T-cell (primary cell): Measurements from ENCODE around the gene JMJD1C. TPM values are rescaled to one million over a fixed set of nuclear protein-coding genes. Genes with fewer than 3 reads are reported as not detected.

Experiments used
- ATAC-seq, 4 experiments: fragments of 200-7000 bp in 3 of 4; fragments of 150-1000 bp in 1 of 4; cut with Tn5 transposase; replicated peaks in 1 of 4; 1 replicate in 3 of 4; 2 replicates in 1 of 4; pipeline ENCODE4 v1.10.0; 2021; ENCODE audit warnings: moderate library complexity in 3 of 4, mild to moderate bottlenecking in 2 of 4, moderate number of reproducible peaks in 1 of 4
- CTCF ChIA-PET, 2 donors: fragments of 300-600 bp; sonication (Branson Sonifier 250); formaldehyde crosslinking; loops; one replicate each; lab custom pipeline; 2022; ENCODE audit warnings: antibody characterized with exemption in 2 of 2; lab: Charles Lee
- POLR2A ChIA-PET, 2 donors: fragments of 300-600 bp; sonication (Branson Sonifier 250); formaldehyde crosslinking; loops; one replicate each; lab custom pipeline; 2022; ENCODE audit warnings: antibody characterized with exemption in 2 of 2; lab: Charles Lee
- DNase-seq, 35 experiments: peaks; one replicate each; pipeline versions ENCODE4 v3.0.0 to v3.0.0-alpha.2; 2013 to 2023
- H3K27ac ChIP-seq: one replicate; pipeline ENCODE4 v1.5.1; 2013; ENCODE audit warnings: low read length
- H3K27me3 ChIP-seq, 2 experiments: replicated peaks in 1 of 2; 1 replicate in 1 of 2; 2 replicates in 1 of 2; pipeline versions ENCODE4 v1.6.1 to v1.7.0; 2013; ENCODE audit warnings: low read length in 1 of 2, mixed read lengths in 1 of 2; ENCODE audit not compliant: control insufficient read depth in 2 of 2, insufficient read depth in 2 of 2; ENCODE audit errors: extremely low read depth in 1 of 2
- H3K36me3 ChIP-seq, 2 donors: 1 replicate in 1 of 2; 2 replicates in 1 of 2; pipeline versions ENCODE4 v1.6.1 to v1.7.0; 2013; ENCODE audit warnings: low read length in 1 of 2; ENCODE audit not compliant: control insufficient read depth in 2 of 2, insufficient read depth in 1 of 2; ENCODE audit errors: extremely low read depth in 1 of 2
- H3K4me1 ChIP-seq, 2 experiments: 1 replicate in 1 of 2; 2 replicates in 1 of 2; pipeline versions ENCODE4 v1.6.1 to v1.7.0; 2013; ENCODE audit warnings: low read length in 2 of 2, mixed read lengths in 1 of 2; ENCODE audit not compliant: insufficient read depth in 2 of 2, control insufficient read depth in 1 of 2; ENCODE audit errors: extremely low read depth in 1 of 2
- H3K4me3 ChIP-seq, 2 donors: 1 replicate in 1 of 2; 2 replicates in 1 of 2; pipeline versions ENCODE4 v1.5.1 to v1.7.0; 2013; ENCODE audit warnings: mild to moderate bottlenecking in 2 of 2, low read length in 1 of 2, moderate library complexity in 1 of 2; ENCODE audit not compliant: control insufficient read depth in 1 of 2; ENCODE audit errors: extremely low read depth in 1 of 2
- H3K9me3 ChIP-seq: 2 replicates; pipeline ENCODE4 v1.7.0; 2013
- H3K27ac Mint-ChIP-seq, 2 donors: one replicate each; pipeline ENCODE4 v1.8.0; 2020 to 2021; ENCODE audit warnings: mild to moderate bottlenecking in 2 of 2, mixed read lengths in 2 of 2
- H3K27me3 Mint-ChIP-seq, 2 donors: one replicate each; pipeline ENCODE4 v1.8.0; 2021 to 2022; ENCODE audit warnings: mixed read lengths in 2 of 2
- H3K36me3 Mint-ChIP-seq: one replicate; pipeline ENCODE4 v1.8.0; 2021; ENCODE audit warnings: mixed read lengths
- H3K4me1 Mint-ChIP-seq, 3 donors: one replicate each; pipeline ENCODE4 v1.8.0; 2020 to 2022; ENCODE audit warnings: mixed read lengths in 3 of 3, mild to moderate bottlenecking in 1 of 3
- H3K4me3 Mint-ChIP-seq, 3 donors: one replicate each; pipeline ENCODE4 v1.8.0; 2020 to 2022; ENCODE audit warnings: mild to moderate bottlenecking in 3 of 3, mixed read lengths in 3 of 3, moderate library complexity in 3 of 3
- H3K9me3 Mint-ChIP-seq, 3 donors: one replicate each; pipeline ENCODE4 v1.8.0; 2020 to 2022; ENCODE audit warnings: mixed read lengths in 3 of 3
- WGBS: methylation state at CpG from one replicate; pipeline ENCODE4 v1.1.5; 2013; ENCODE audit warnings: missing lambda C conversion rate; ENCODE audit not compliant: insufficient coverage; 5-methylcytosine and 5-hydroxymethylcytosine counted together
- total RNA-seq, 35 experiments: library from RNA in 6 of 35; stranded (reverse) in 6 of 35; fragments of 120-200 nt in 1 of 35; gene quantifications; one replicate each; pipeline versions ENCODE4 v1.2.1 to v1.2.4 and lab custom pipeline; 2013 to 2026

The JMJD1C gene
- total RNA-seq, 5 donors from 2014 or later (not counting 1 experiment from before 2014, with no cell fraction given) = 84.1 to 193 (median 92.6) TPM

GRCh38 chr10:63250032-63250431 lies 215.7 kb downstream of the JMJD1C start:
- no peaks in the 10 kb centered on the region for H3K27me3 Mint-ChIP-seq
- peaks cover 45% of the 10 kb centered on the region for H3K36me3 Mint-ChIP-seq
- H3K4me3 ChIP-seq = no peak overlapping the region
- CTCF ChIA-PET = no interaction called here
- peaks cover 0 to 10% (median 9%) of the 10 kb centered on the region in 3 donors for H3K9me3 Mint-ChIP-seq
- H3K36me3 ChIP-seq = peaks cover 0 to 7% of the 10 kb centered on the region in 2 donors
- H3K4me3 Mint-ChIP-seq = no peak overlapping the region
- DNase-seq (no peak), ATAC-seq (peak in 1 of 4 experiments; percentile 21)
- no CpG with 5 or more reads among the region's 2 CpGs for WGBS
- H3K27ac Mint-ChIP-seq = no peak overlapping the region
- H3K27ac ChIP-seq = no peak overlapping the region
- peaks cover 0 to 10% of the 10 kb centered on the region in 2 experiments for H3K4me1 ChIP-seq
- H3K9me3 ChIP-seq = no peaks in the 10 kb centered on the region
- H3K4me1 Mint-ChIP-seq = peaks cover 62 to 78% (median 64%) of the 10 kb centered on the region in 3 donors
- H3K27me3 ChIP-seq = no peaks in the 10 kb centered on the region
- POLR2A ChIA-PET = interaction anchor here in 1 of 2 donors (0.6 kb wide), 1 partner anchor 14 kb away, joined by 5 read pairs; no protein-coding TSS in a partner anchor

GRCh38 chr10:63247771-63248170 lies 218.0 kb downstream of the JMJD1C start:
- Histone ChIP-seq H3K4me1 (peaks cover 12 to 21% of the 10 kb centered on the region in 2 experiments), H3K27ac (no peak overlapping the region), H3K27me3 (no peaks in the 10 kb centered on the region), H3K9me3 (no peaks in the 10 kb centered on the region), H3K4me3 (no peak overlapping the region), H3K36me3 (peaks cover 3 to 7% of the 10 kb centered on the region in 2 donors)
- ATAC-seq (no peak), DNase-seq (no peak)
- H3K27me3 Mint-ChIP-seq = no peaks in the 10 kb centered on the region
- H3K27ac Mint-ChIP-seq = no peak overlapping the region
- ChIA-PET CTCF (interaction anchor here in 1 of 2 donors (0.7 kb wide), 1 partner anchor 472 kb away, joined by 5 read pairs; no protein-coding TSS in a partner anchor), POLR2A (interaction anchor here (0.7 to 1.1 kb wide), 3 partner anchors 21 to 37 kb away, joined by 3 to 7 read pairs (median 4); no protein-coding TSS in a partner anchor)
- peaks cover 0 to 10% (median 9%) of the 10 kb centered on the region in 3 donors for H3K9me3 Mint-ChIP-seq
- H3K4me3 Mint-ChIP-seq = no peak overlapping the region
- H3K36me3 Mint-ChIP-seq = peaks cover 47% of the 10 kb centered on the region
- peaks cover 56 to 78% (median 63%) of the 10 kb centered on the region in 3 donors for H3K4me1 Mint-ChIP-seq
- WGBS = no CpG with 5 or more reads among the region's 4 CpGs

GRCh38 chr10:63246356-63246755 lies 219.4 kb downstream of the JMJD1C start:
- 100% methylated on average over 2 of the region's 3 CpGs for WGBS
- no peaks in the 10 kb centered on the region for H3K27me3 Mint-ChIP-seq
- POLR2A ChIA-PET = interaction anchor here in 1 of 2 donors (1.0 to 2.2 kb wide), 2 partner anchors 9 to 21 kb away, joined by 6 to 21 read pairs; no protein-coding TSS in a partner anchor

GRCh38 chr10:63241841-63242281 lies 223.9 kb downstream of the JMJD1C start:
- Histone ChIP-seq H3K9me3 (no peaks in the 10 kb centered on the region), H3K27me3 (no peaks in the 10 kb centered on the region), H3K27ac (peak overlapping the region; percentile 39), H3K36me3 (peaks cover 0 to 3% of the 10 kb centered on the region in 2 donors), H3K4me3 (peak overlapping the region in 1 of 2 donors; percentile 23), H3K4me1 (peaks cover 37 to 48% of the 10 kb centered on the region in 2 experiments)
- H3K9me3 Mint-ChIP-seq = peaks cover 0 to 10% (median 9%) of the 10 kb centered on the region in 3 donors
- POLR2A ChIA-PET = interaction anchor here (0.5 to 1.4 kb wide), 6 partner anchors 13 to 99 kb away, joined by 3 to 7 read pairs (median 3); no protein-coding TSS in a partner anchor
- H3K27me3 Mint-ChIP-seq = no peaks in the 10 kb centered on the region
- peaks cover 78 to 86% (median 81%) of the 10 kb centered on the region in 3 donors for H3K4me1 Mint-ChIP-seq
- CTCF ChIA-PET = interaction anchor here (0.6 to 1.4 kb wide), 5 partner anchors 14 to 25 kb away, joined by 3 to 6 read pairs (median 4); no protein-coding TSS in a partner anchor
- H3K27ac Mint-ChIP-seq = peak overlapping the region; percentile 84 to 90
- H3K4me3 Mint-ChIP-seq = peak overlapping the region; percentile 39 to 69 (median 66)
- ATAC-seq = peak; percentile 56 to 79 (median 68)
- DNase-seq = peak in 1 of 35 experiments; percentile 34
- WGBS = no CpG with 5 or more reads among the region's 2 CpGs
- peaks cover 35% of the 10 kb centered on the region for H3K36me3 Mint-ChIP-seq

More at GRCh38 chr10:63246356-63246755, 219.4 kb downstream of the JMJD1C start:
- DNase-seq (no peak), ATAC-seq (no peak)
- peaks cover 24 to 27% of the 10 kb centered on the region in 2 experiments for H3K4me1 ChIP-seq
- Mint-ChIP-seq H3K4me1 (peaks cover 54 to 79% (median 64%) of the 10 kb centered on the region in 3 donors), H3K4me3 (no peak overlapping the region), H3K27ac (peak overlapping the region; percentile 41 to 77), H3K36me3 (peaks cover 40% of the 10 kb centered on the region), H3K9me3 (peaks cover 0 to 10% (median 9%) of the 10 kb centered on the region in 3 donors)
- H3K36me3 ChIP-seq = peaks cover 3 to 7% of the 10 kb centered on the region in 2 donors
- H3K27ac ChIP-seq = no peak overlapping the region
- CTCF ChIA-PET = interaction anchor here (0.9 to 1.1 kb wide), 3 partner anchors 10 to 475 kb away, joined by 3 to 5 read pairs (median 4); no protein-coding TSS in a partner anchor
- no peaks in the 10 kb centered on the region for H3K27me3 ChIP-seq
- no peak overlapping the region for H3K4me3 ChIP-seq
- no peaks in the 10 kb centered on the region for H3K9me3 ChIP-seq

- Histone ChIP-seq H3K4me1 (peaks cover 40 to 48% of the 10 kb centered on the region in 2 experiments), H3K9me3 (no peaks in the 10 kb centered on the region), H3K36me3 (peaks cover 0 to 3% of the 10 kb centered on the region in 2 donors), H3K27me3 (no peaks in the 10 kb centered on the region), H3K4me3 (no peak overlapping the region), H3K27ac (peak overlapping the region; percentile 39)
- POLR2A ChIA-PET = interaction anchor here (0.6 to 1.0 kb wide), 4 partner anchors 10 to 94 kb away, joined by 3 read pairs; no protein-coding TSS in a partner anchor
- H3K27me3 Mint-ChIP-seq = no peaks in the 10 kb centered on the region
- H3K4me1 Mint-ChIP-seq = peaks cover 75 to 79% (median 77%) of the 10 kb centered on the region in 3 donors
- H3K9me3 Mint-ChIP-seq = peaks cover 0 to 5% (median 4%) of the 10 kb centered on the region in 3 donors
- CTCF ChIA-PET = interaction anchor here (0.6 to 1.4 kb wide), 5 partner anchors 15 to 190 kb away, joined by 3 to 6 read pairs (median 3); no protein-coding TSS in a partner anchor
- H3K36me3 Mint-ChIP-seq = peaks cover 27% of the 10 kb centered on the region
- ATAC-seq (no peak), DNase-seq (no peak)
- WGBS = no CpG with 5 or more reads among the region's 6 CpGs
- H3K27ac Mint-ChIP-seq = peak overlapping the region; percentile 78 to 87
- peak overlapping the region in 1 of 3 donors; percentile 69 for H3K4me3 Mint-ChIP-seq
Observed at GRCh38 chr10:63240807-63241206, 225.0 kb downstream of the JMJD1C start.

- Histone ChIP-seq H3K27ac (no peak overlapping the region), H3K4me3 (no peak overlapping the region), H3K36me3 (no peaks in the 10 kb centered on the region), H3K27me3 (no peaks in the 10 kb centered on the region), H3K9me3 (no peaks in the 10 kb centered on the region), H3K4me1 (peaks cover 34 to 38% of the 10 kb centered on the region in 2 experiments)
- Mint-ChIP-seq H3K4me1 (peaks cover 67 to 73% (median 71%) of the 10 kb centered on the region in 3 donors), H3K27me3 (no peaks in the 10 kb centered on the region), H3K9me3 (no peaks in the 10 kb centered on the region), H3K4me3 (peak overlapping the region in 1 of 3 donors; percentile 2), H3K36me3 (peaks cover 14% of the 10 kb centered on the region), H3K27ac (peak overlapping the region in 1 of 2 donors; percentile 29)
- no peak for DNase-seq
- POLR2A ChIA-PET = interaction anchor here (0.6 to 0.7 kb wide), 2 partner anchors 19 to 28 kb away, joined by 5 read pairs; no protein-coding TSS in a partner anchor
- CTCF ChIA-PET = no interaction called here
- ATAC-seq = no peak
- WGBS = no CpG with 5 or more reads among the region's 1 CpG
Observed at GRCh38 chr10:63238501-63238900, 227.3 kb downstream of the JMJD1C start.
